ENCODE results near the gene BANK1. TPM values are rescaled to one million over a fixed set of nuclear protein-coding genes. Genes with fewer than 3 reads are reported as not detected.

Gene BANK1
- total RNA-seq, 1 donor from 2014 or later, result 12.6 TPM

- TF ChIP-seq CTCF (IDR thresholded peaks at IDR 0.05), result no peak
These were observed 23.1 kb downstream of the BANK1 start for GRCh38 chr4:101813604-101814003.

GRCh38 chr4:101818362-101818761 lies 27.8 kb downstream of the BANK1 start:
- DNase-seq (no peak), ATAC-seq (no peak)
- H3K4me3 ChIP-seq, result no peak overlapping the region
- H3K36me3 ChIP-seq, result no peaks in the 10 kb centered on the region
- intact Hi-C loops (cut with DNase I), result no loop called here
- no peaks in the 10 kb centered on the region for H3K9me3 ChIP-seq
- H3K27me3 ChIP-seq, result no peaks in the 10 kb centered on the region
- no peaks in the 10 kb centered on the region for H3K4me1 ChIP-seq
- TF ChIP-seq CTCF (IDR thresholded peaks at IDR 0.05), result no peak
- no peak overlapping the region for H3K27ac ChIP-seq

More at GRCh38 chr4:101813604-101814003, 23.1 kb downstream of the BANK1 start:
- Histone ChIP-seq H3K36me3 (no peaks in the 10 kb centered on the region), H3K27ac (no peak overlapping the region), H3K4me1 (no peaks in the 10 kb centered on the region), H3K4me3 (no peak overlapping the region), H3K27me3 (no peaks in the 10 kb centered on the region), H3K9me3 (no peaks in the 10 kb centered on the region)
- intact Hi-C loops (cut with DNase I), result no loop called here
- ATAC-seq (no peak), DNase-seq (no peak)

- TF ChIP-seq CTCF (IDR thresholded peaks at IDR 0.05), result no peak
- H3K27me3 ChIP-seq, result no peaks in the 10 kb centered on the region
These were observed 33.3 kb downstream of the BANK1 start for GRCh38 chr4:101823864-101824263.

GRCh38 chr4:101824500-101824899 lies 34.0 kb downstream of the BANK1 start:
- Histone ChIP-seq H3K4me1 (no peaks in the 10 kb centered on the region), H3K27me3 (no peaks in the 10 kb centered on the region), H3K36me3 (no peaks in the 10 kb centered on the region), H3K9me3 (no peaks in the 10 kb centered on the region), H3K27ac (no peak overlapping the region), H3K4me3 (no peak overlapping the region)
- TF ChIP-seq CTCF (IDR thresholded peaks at IDR 0.05), result no peak
- ATAC-seq (no peak), DNase-seq (no peak)
- intact Hi-C loops (cut with DNase I), result no loop called here

More at GRCh38 chr4:101823864-101824263, 33.3 kb downstream of the BANK1 start:
- no peak overlapping the region for H3K27ac ChIP-seq
- H3K9me3 ChIP-seq, result no peaks in the 10 kb centered on the region
- no peaks in the 10 kb centered on the region for H3K36me3 ChIP-seq
- ATAC-seq, result no peak
- no peaks in the 10 kb centered on the region for H3K4me1 ChIP-seq
- intact Hi-C loops (cut with DNase I), result no loop called here
- no peak overlapping the region for H3K4me3 ChIP-seq
- no peak for DNase-seq

GRCh38 chr4:101825953-101826352 lies 35.4 kb downstream of the BANK1 start:
- ATAC-seq (no peak), DNase-seq (no peak)
- Histone ChIP-seq H3K4me3 (no peak overlapping the region), H3K9me3 (no peaks in the 10 kb centered on the region), H3K27me3 (no peaks in the 10 kb centered on the region), H3K4me1 (no peaks in the 10 kb centered on the region), H3K36me3 (no peaks in the 10 kb centered on the region), H3K27ac (no peak overlapping the region)
- intact Hi-C loops (cut with DNase I), result no loop called here
- TF ChIP-seq CTCF (IDR thresholded peaks at IDR 0.05), result no peak

- DNase-seq, result no peak
- no peak overlapping the region for H3K27ac ChIP-seq
- peaks cover 5% of the 10 kb centered on the region for H3K4me1 ChIP-seq
- no peak for TF ChIP-seq CTCF (IDR thresholded peaks at IDR 0.05)
- H3K4me3 ChIP-seq, result no peak overlapping the region
- intact Hi-C loops (cut with DNase I), result no loop called here
- no peak for ATAC-seq
- no peaks in the 10 kb centered on the region for H3K36me3 ChIP-seq
- H3K9me3 ChIP-seq, result no peaks in the 10 kb centered on the region
- no peaks in the 10 kb centered on the region for H3K27me3 ChIP-seq
These were observed 41.3 kb downstream of the BANK1 start for GRCh38 chr4:101831816-101832215.
